ENCODE data around the gene RALGPS1.

DNA sequence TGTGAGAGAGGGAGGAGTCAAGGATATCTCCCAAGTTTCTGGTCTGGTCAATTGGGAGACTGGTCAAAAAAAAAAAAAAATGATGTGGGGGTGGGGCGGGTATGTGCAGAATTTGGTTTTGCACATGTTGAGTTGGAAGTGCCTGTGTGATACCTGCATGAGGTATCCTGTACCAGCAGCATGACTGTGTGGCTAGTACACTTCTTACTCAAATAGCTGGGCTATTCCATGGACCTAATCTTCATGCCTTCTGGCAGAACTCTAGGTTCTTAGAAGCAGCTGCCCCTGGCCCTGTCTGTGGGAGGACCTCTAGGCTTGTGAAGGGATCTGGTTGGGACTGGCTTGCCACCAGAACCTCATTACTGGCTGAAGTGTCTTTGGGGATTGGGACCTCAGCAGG, 93.5 kb downstream of the RALGPS1 start:
- TF ChIP-seq CBX8 (IDR thresholded peaks at IDR 0.05) (no peak), ELK1 (IDR thresholded peaks at IDR 0.05; ENCODE audit: low read depth, low read length) (no peak), KDM5A (IDR thresholded peaks at IDR 0.05) (no peak), RCOR1 (IDR thresholded peaks at IDR 0.05; ENCODE audit: low read depth, low read length) (no peak), CTCF (IDR thresholded peaks at IDR 0.05) (no peak), HOXA7 (CRISPR knock-in tag; IDR thresholded peaks at IDR 0.05) (no peak), POLR2A (IDR thresholded peaks at IDR 0.05; ENCODE audit: low read length) (no peak), HEYL (CRISPR knock-in tag; IDR thresholded peaks at IDR 0.05) (no peak), MAZ (IDR thresholded peaks at IDR 0.05; ENCODE audit: borderline replicate concordance, low read depth, low read length) (no peak), RFX5 (IDR thresholded peaks at IDR 0.05) (no peak), RNF2 (IDR thresholded peaks at IDR 0.05; ENCODE audit: borderline replicate concordance, low read depth) (no peak), EHF (CRISPR knock-in tag; IDR thresholded peaks at IDR 0.05) (no peak)
- TF ChIP-seq, protein P1, sequence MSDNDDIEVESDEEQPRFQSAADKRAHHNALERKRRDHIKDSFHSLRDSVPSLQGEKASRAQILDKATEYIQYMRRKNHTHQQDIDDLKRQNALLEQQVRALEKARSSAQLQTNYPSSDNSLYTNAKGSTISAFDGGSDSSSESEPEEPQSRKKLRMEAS (IDR thresholded peaks at IDR 0.05) = no peak
- TF ChIP-seq, protein P2, sequence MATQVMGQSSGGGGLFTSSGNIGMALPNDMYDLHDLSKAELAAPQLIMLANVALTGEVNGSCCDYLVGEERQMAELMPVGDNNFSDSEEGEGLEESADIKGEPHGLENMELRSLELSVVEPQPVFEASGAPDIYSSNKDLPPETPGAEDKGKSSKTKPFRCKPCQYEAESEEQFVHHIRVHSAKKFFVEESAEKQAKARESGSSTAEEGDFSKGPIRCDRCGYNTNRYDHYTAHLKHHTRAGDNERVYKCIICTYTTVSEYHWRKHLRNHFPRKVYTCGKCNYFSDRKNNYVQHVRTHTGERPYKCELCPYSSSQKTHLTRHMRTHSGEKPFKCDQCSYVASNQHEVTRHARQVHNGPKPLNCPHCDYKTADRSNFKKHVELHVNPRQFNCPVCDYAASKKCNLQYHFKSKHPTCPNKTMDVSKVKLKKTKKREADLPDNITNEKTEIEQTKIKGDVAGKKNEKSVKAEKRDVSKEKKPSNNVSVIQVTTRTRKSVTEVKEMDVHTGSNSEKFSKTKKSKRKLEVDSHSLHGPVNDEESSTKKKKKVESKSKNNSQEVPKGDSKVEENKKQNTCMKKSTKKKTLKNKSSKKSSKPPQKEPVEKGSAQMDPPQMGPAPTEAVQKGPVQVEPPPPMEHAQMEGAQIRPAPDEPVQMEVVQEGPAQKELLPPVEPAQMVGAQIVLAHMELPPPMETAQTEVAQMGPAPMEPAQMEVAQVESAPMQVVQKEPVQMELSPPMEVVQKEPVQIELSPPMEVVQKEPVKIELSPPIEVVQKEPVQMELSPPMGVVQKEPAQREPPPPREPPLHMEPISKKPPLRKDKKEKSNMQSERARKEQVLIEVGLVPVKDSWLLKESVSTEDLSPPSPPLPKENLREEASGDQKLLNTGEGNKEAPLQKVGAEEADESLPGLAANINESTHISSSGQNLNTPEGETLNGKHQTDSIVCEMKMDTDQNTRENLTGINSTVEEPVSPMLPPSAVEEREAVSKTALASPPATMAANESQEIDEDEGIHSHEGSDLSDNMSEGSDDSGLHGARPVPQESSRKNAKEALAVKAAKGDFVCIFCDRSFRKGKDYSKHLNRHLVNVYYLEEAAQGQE (IDR thresholded peaks at IDR 0.05) = no peak

Measured in A549 (cell line).